Panc1 (cell line): ENCODE measurements around the gene SLC9A9. TPM values are rescaled to one million over a fixed set of nuclear protein-coding genes. Genes with fewer than 3 reads are reported as not detected.

Experiments
- ATAC-seq: fragments of 200-7000 bp; cut with Tn5 transposase; 2 replicates; pipeline ENCODE4 v1.9.1; 2020; ENCODE audit warnings: mild to moderate bottlenecking, moderate library complexity
- BruUV-seq: library from RNA; stranded (reverse); fragments of 400-500 nt; replicated peaks from 2 replicates; lab custom pipeline; 2021; lab: Mats Ljungman, UMichigan
- CTCF ChIA-PET: fragments of 300-600 bp; sonication (Branson Sonifier 250); formaldehyde crosslinking; loops from one replicate; lab custom pipeline; 2022; ENCODE audit warnings: antibody characterized with exemption; lab: Charles Lee
- POLR2A ChIA-PET: fragments of 300-600 bp; sonication (Branson Sonifier 250); formaldehyde crosslinking; loops from one replicate; lab custom pipeline; 2022; ENCODE audit warnings: antibody characterized with exemption; lab: Charles Lee
- DNase-seq: peaks from one replicate; pipeline ENCODE4 v3.0.0-alpha.2; 2010; ENCODE audit warnings: low read depth, low spot score
- H3K27ac ChIP-seq: 2 replicates; pipeline ENCODE4 v1.5.1; 2011; ENCODE audit warnings: mild to moderate bottlenecking, low read length, inconsistent platforms
- H3K27me3 ChIP-seq: fragments of 200-500 bp; sonication (Bioruptor generic); 2 replicates; pipeline ENCODE4 v1.6.0; 2014; ENCODE audit warnings: low read length, inconsistent platforms; ENCODE audit not compliant: control insufficient read depth, insufficient read depth
- H3K36me3 ChIP-seq: fragments of 200-500 bp; sonication (Bioruptor generic); 2 replicates; pipeline ENCODE4 v1.5.1; 2014; ENCODE audit warnings: inconsistent platforms, mild to moderate bottlenecking, low read length, moderate library complexity; ENCODE audit not compliant: control insufficient read depth, insufficient read depth
- H3K4me1 ChIP-seq: 2 replicates; pipeline ENCODE4 v1.5.1; 2011; ENCODE audit warnings: inconsistent platforms, mild to moderate bottlenecking, low read length, moderate library complexity; ENCODE audit not compliant: control insufficient read depth, insufficient read depth
- H3K4me3 ChIP-seq, 2 experiments: 2 replicates each; pipeline ENCODE4 v1.5.1; 2011 to 2012; ENCODE audit warnings: low read depth in 2 of 2, low read length in 2 of 2, mild to moderate bottlenecking in 2 of 2, inconsistent platforms in 1 of 2, moderate library complexity in 1 of 2
- H3K9me3 ChIP-seq: fragments of 200-500 bp; sonication (Bioruptor generic); 2 replicates; pipeline ENCODE4 v1.5.1; 2014; ENCODE audit warnings: low read depth, mild to moderate bottlenecking, inconsistent platforms, low read length, moderate library complexity; ENCODE audit not compliant: control insufficient read depth, insufficient read depth
- CTCF ChIP-seq: fragments of 450-650 bp; IDR thresholded peaks from 2 replicates; pipeline ENCODE4 v1.5.1; 2017; ENCODE audit warnings: mild to moderate bottlenecking
- POLR2AphosphoS5 ChIP-seq: IDR thresholded peaks from 2 replicates; pipeline ENCODE4 v1.6.1; 2012; ENCODE audit warnings: mild to moderate bottlenecking, low read depth, low read length, moderate library complexity
- SIN3A ChIP-seq: IDR thresholded peaks from 2 replicates; pipeline ENCODE4 v1.6.1; 2012; ENCODE audit warnings: low read depth, mild to moderate bottlenecking, low read length, moderate library complexity, borderline replicate concordance; ENCODE audit not compliant: insufficient read depth
- TCF7L2 ChIP-seq: IDR thresholded peaks from 2 replicates; pipeline ENCODE4 v1.6.1; 2011; ENCODE audit warnings: mild to moderate bottlenecking, low read depth, low read length, inconsistent platforms
- in situ Hi-C: cut with HindIII; loops from 2 replicates; pipeline ENCODE4 v1.10.0; 2016; ENCODE audit warnings: low sequenced_read_pairs, low pct_unique_long_range_greater_than_20kb
- intact Hi-C: fragments of 100-400 bp; cut with micrococcal nuclease; formaldehyde crosslinking; loops from one replicate; pipeline ENCODE4 v1.10.0; 2022; ENCODE audit not compliant: unreplicated experiment
- total RNA-seq: library from RNA; stranded (reverse); gene quantifications from one replicate; pipeline ENCODE4 v1.2.1, GENCODE V29; 2021; ENCODE audit not compliant: unreplicated experiment
- TF ChIP-seq, protein P1 (sequence below), 2 experiments: IDR thresholded peaks; 2 replicates each; pipeline ENCODE4 v1.6.1; 2011 to 2012; ENCODE audit warnings: low read depth in 2 of 2, control low read depth in 1 of 2, low read length in 1 of 2, mild to moderate bottlenecking in 1 of 2, moderate library complexity in 1 of 2; ENCODE audit not compliant: insufficient read depth in 1 of 2

The SLC9A9 gene
- total RNA-seq, 1 experiment from 2014 or later, result not detected

DNA sequence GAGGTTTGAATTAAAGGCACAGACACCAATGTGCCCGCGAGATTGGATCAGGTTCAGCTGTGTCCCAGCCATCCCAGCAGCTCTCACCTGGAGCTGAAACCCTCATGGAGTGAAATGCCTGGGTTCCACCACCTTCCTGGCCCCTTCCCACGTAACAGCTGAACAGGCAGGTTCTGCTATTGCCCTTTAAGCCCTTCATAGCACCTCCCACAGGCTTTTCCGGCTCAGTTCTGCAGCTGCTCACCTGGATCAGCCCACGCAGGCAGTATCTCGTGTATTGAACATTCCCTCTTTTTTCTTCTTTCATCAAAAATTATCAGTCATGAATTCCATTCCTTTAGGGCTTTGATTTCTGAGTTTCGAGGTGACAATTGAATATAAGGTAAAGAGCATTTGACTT, 129.8 kb downstream of the SLC9A9 start:
- Histone ChIP-seq H3K9me3 (no peaks in the 10 kb centered on the region), H3K27me3 (no peaks in the 10 kb centered on the region), H3K4me1 (no peaks in the 10 kb centered on the region), H3K4me3 (no peak overlapping the region), H3K27ac (no peak overlapping the region), H3K36me3 (no peaks in the 10 kb centered on the region)
- in situ Hi-C loops, result no loop called here
- ChIA-PET POLR2A (no interaction called here), CTCF (no interaction called here)
- no peak for ATAC-seq
- no peak for TF ChIP-seq SIN3A
- no peak for TF ChIP-seq CTCF
- no peak for TF ChIP-seq TCF7L2
- no peak for TF ChIP-seq POLR2AphosphoS5
- TF ChIP-seq, protein P1, sequence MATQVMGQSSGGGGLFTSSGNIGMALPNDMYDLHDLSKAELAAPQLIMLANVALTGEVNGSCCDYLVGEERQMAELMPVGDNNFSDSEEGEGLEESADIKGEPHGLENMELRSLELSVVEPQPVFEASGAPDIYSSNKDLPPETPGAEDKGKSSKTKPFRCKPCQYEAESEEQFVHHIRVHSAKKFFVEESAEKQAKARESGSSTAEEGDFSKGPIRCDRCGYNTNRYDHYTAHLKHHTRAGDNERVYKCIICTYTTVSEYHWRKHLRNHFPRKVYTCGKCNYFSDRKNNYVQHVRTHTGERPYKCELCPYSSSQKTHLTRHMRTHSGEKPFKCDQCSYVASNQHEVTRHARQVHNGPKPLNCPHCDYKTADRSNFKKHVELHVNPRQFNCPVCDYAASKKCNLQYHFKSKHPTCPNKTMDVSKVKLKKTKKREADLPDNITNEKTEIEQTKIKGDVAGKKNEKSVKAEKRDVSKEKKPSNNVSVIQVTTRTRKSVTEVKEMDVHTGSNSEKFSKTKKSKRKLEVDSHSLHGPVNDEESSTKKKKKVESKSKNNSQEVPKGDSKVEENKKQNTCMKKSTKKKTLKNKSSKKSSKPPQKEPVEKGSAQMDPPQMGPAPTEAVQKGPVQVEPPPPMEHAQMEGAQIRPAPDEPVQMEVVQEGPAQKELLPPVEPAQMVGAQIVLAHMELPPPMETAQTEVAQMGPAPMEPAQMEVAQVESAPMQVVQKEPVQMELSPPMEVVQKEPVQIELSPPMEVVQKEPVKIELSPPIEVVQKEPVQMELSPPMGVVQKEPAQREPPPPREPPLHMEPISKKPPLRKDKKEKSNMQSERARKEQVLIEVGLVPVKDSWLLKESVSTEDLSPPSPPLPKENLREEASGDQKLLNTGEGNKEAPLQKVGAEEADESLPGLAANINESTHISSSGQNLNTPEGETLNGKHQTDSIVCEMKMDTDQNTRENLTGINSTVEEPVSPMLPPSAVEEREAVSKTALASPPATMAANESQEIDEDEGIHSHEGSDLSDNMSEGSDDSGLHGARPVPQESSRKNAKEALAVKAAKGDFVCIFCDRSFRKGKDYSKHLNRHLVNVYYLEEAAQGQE (IDR thresholded peaks at IDR 0.05; ENCODE audit: insufficient read depth in 1 of 2, low read depth in 2 of 2, low read length in 1 of 2), result no peak
- no peak for DNase-seq
- no TSS peak for BruUV-seq
- intact Hi-C loops, result no loop called here

GRCh38 chr3:143716731-143717130, 131.5 kb downstream of the SLC9A9 start:
- ChIA-PET POLR2A (no interaction called here), CTCF (no interaction called here)
- BruUV-seq, result no TSS peak
- Histone ChIP-seq H3K27ac (no peak overlapping the region), H3K36me3 (no peaks in the 10 kb centered on the region), H3K9me3 (no peaks in the 10 kb centered on the region), H3K27me3 (0 out of 2 replicates have a peak, but pooled peaks cover 2% of the 10 kb centered on the region), H3K4me1 (no peaks in the 10 kb centered on the region), H3K4me3 (no peak overlapping the region)
- in situ Hi-C loops (no loop called here), intact Hi-C loops (no loop called here)
- TF ChIP-seq CTCF (no peak), SIN3A (no peak)
- DNase-seq, result no peak
- no peak for ATAC-seq

DNA sequence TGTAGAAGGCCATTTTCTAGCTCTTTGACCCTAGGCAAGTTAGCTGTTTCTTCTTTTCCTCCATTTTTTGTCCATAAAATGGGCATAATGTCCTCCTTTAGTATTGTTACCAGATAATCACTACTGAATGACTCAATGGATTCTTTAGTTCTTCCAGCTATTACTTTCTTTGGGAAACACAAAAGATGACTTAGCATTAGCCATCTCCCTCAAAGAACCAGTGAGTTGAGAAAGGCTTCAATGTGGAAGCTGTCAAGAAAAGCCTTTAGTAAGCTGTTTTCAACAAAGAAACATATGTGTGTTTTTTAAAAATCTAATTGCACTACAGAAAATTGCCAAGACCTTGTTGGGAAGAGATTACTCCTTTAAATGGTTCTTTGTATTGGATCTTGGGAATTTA, 135.7 kb downstream of the SLC9A9 start:
- intact Hi-C loops, result no loop called here
- no peak for TF ChIP-seq SIN3A
- TF ChIP-seq, protein P1 (IDR thresholded peaks at IDR 0.05; ENCODE audit: insufficient read depth in 1 of 2, low read depth in 2 of 2, low read length in 1 of 2), result no peak
- no peak for TF ChIP-seq CTCF
- no peak for TF ChIP-seq POLR2AphosphoS5
- no peak for TF ChIP-seq TCF7L2
- in situ Hi-C loops, result no loop called here
- no TSS peak for BruUV-seq
- Histone ChIP-seq H3K27ac (no peak overlapping the region), H3K27me3 (0 out of 2 replicates have a peak, but pooled peaks cover 2% of the 10 kb centered on the region), H3K36me3 (no peaks in the 10 kb centered on the region), H3K9me3 (no peaks in the 10 kb centered on the region), H3K4me3 (no peak overlapping the region), H3K4me1 (no peaks in the 10 kb centered on the region)
- no peak for ATAC-seq
- DNase-seq, result no peak
- ChIA-PET CTCF (no interaction called here), POLR2A (no interaction called here)
